Fibroblast of lung (primary cell): ENCODE results near the gene RGS14. TPM values are rescaled to one million over a fixed set of nuclear protein-coding genes. Genes with fewer than 3 reads are reported as not detected.

Source experiments
- DNase-seq, 2 donors: peaks; one replicate each; pipeline versions ENCODE4 v3.0.0 to v3.0.0-alpha.2; 2010; ENCODE audit warnings: low read depth in 2 of 2
- H2AFZ ChIP-seq: 2 replicates; pipeline ENCODE4 v1.5.1; 2012; ENCODE audit warnings: low read length, control low read depth, inconsistent platforms
- H3K27ac ChIP-seq: 2 replicates; pipeline ENCODE4 v1.5.1; 2011; ENCODE audit warnings: low read length, control low read depth; ENCODE audit not compliant: insufficient read depth
- H3K27me3 ChIP-seq: 2 replicates; pipeline ENCODE4 v1.5.1; 2011; ENCODE audit warnings: mild to moderate bottlenecking, low read length; ENCODE audit not compliant: control insufficient read depth, insufficient read depth
- H3K36me3 ChIP-seq: 2 replicates; pipeline ENCODE4 v1.5.1; 2011; ENCODE audit warnings: low read length; ENCODE audit not compliant: control insufficient read depth, insufficient read depth
- H3K4me1 ChIP-seq: 2 replicates; pipeline ENCODE4 v1.5.1; 2011; ENCODE audit warnings: low read length; ENCODE audit not compliant: control insufficient read depth, insufficient read depth; ENCODE audit errors: extremely low read depth
- H3K4me2 ChIP-seq: 2 replicates; pipeline ENCODE4 v1.5.1; 2011; ENCODE audit warnings: low read length, control low read depth; ENCODE audit not compliant: insufficient read depth; ENCODE audit errors: extremely low read depth
- H3K4me3 ChIP-seq, 4 experiments: fragments of 200-600 bp in 1 of 4; sonication (generic) in 1 of 4; replicated peaks in 1 of 4; 2 replicates each; pipeline ENCODE4 v1.5.1; 2011 to 2016; ENCODE audit warnings: low read length in 4 of 4, low read depth in 3 of 4, mild to moderate bottlenecking in 3 of 4, control low read depth in 2 of 4, inconsistent platforms in 1 of 4, mixed read lengths in 1 of 4; ENCODE audit not compliant: insufficient read depth in 1 of 4; ENCODE audit errors: control extremely low read depth in 1 of 4
- H3K79me2 ChIP-seq: 2 replicates; pipeline ENCODE4 v1.5.1; 2012; ENCODE audit warnings: mild to moderate bottlenecking, low read length, inconsistent platforms; ENCODE audit not compliant: control insufficient read depth, insufficient read depth
- H3K9ac ChIP-seq: 2 replicates; pipeline ENCODE4 v1.5.1; 2011; ENCODE audit warnings: mild to moderate bottlenecking, low read length, control low read depth; ENCODE audit not compliant: insufficient read depth
- H3K9me3 ChIP-seq: 2 replicates; pipeline ENCODE4 v1.5.1; 2012; ENCODE audit warnings: low read depth, low read length; ENCODE audit not compliant: control insufficient read depth, insufficient read depth
- H4K20me1 ChIP-seq: 2 replicates; pipeline ENCODE4 v1.5.1; 2011; ENCODE audit warnings: low read length; ENCODE audit not compliant: control insufficient read depth, insufficient read depth; ENCODE audit errors: extremely low read depth
- EZH2 ChIP-seq: IDR thresholded peaks from 2 replicates; pipeline ENCODE4 v1.5.1; 2012; ENCODE audit warnings: low read length, control low read depth, mild to moderate bottlenecking; ENCODE audit errors: missing control alignments
- polyA plus RNA-seq, 2 donors: library from polyadenylated mRNA; depleted of rRNA in 1 of 2; stranded (reverse) in 1 of 2; unstranded in 1 of 2; fragments of >200 nt; gene quantifications; 2 replicates each; pipeline ENCODE4 v1.2.1, GENCODE V29; 2011 to 2012; ENCODE audit warnings: missing spikeins in 1 of 2
- total RNA-seq: library from RNA; depleted of rRNA; stranded (reverse); fragments of >200 nt; gene quantifications from 2 replicates; pipeline ENCODE4 v1.2.1, GENCODE V29; 2014
- TF ChIP-seq, protein P1 (sequence below), 2 donors: IDR thresholded peaks in 1 of 2; conservative IDR thresholded peaks in 1 of 2; 1 replicate in 1 of 2; 2 replicates in 1 of 2; pipeline ENCODE4 v1.5.1; 2011 to 2012; ENCODE audit warnings: low read length in 2 of 2, control low read depth in 1 of 2, inconsistent platforms in 1 of 2, low read depth in 1 of 2, mild to moderate bottlenecking in 1 of 2

Gene RGS14
- total and polyA plus RNA-seq, 2 donors (not counting 1 experiment from before 2014, with no cell fraction given), result 2.5 to 4.1 TPM

DNA sequence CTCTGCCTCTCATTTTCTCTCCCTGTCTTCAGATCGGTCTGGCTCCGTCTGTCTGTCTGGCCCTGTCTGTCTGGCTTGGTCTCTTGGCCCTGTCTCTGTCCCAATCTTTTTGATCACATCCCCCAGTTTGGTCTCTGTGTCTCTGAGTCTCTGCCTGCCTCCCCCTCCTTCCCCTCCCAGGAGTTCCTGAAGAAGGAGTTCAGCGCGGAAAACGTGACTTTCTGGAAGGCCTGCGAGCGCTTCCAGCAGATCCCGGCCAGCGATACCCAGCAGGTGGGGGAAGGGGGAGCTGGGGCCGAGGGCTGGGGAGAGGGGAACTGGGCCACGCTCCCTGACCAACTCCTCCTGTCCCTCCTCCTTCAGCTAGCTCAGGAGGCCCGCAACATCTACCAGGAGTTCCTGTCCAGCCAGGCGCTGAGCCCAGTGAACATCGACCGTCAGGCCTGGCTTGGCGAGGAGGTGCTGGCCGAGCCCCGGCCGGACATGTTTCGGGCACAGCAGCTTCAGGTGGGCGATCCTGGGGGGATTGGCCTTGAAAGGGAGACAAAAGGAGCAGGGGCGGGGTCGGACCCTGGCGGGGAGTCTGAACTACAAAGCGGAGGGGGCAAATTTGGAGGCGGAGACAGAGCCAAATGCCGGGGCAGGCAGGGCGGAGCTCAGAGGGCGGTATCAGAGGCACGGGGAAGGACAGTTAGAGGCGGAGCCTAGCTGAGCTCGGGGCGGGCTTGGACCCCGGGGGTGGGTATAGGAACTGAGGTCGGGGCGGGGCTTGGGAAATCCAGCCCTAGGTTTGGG is 9.0 kb downstream of the RGS14 start:
- H3K9ac ChIP-seq, result peak overlapping the region; percentile 69
- H3K27ac ChIP-seq, result peak overlapping the region; percentile 75
- peak overlapping the region; percentile 84 for H2AFZ ChIP-seq
- peaks cover 2% of the 10 kb centered on the region for H3K27me3 ChIP-seq
- peak; percentile 73 to 75 for DNase-seq
- H4K20me1 ChIP-seq, result no peaks in the 10 kb centered on the region
- peak overlapping the region; percentile 32 to 54 (median 48) for H3K4me3 ChIP-seq
- H3K36me3 ChIP-seq, result no peaks in the 10 kb centered on the region
- H3K4me2 ChIP-seq, result peak overlapping the region; percentile 39
- TF ChIP-seq, protein P1, sequence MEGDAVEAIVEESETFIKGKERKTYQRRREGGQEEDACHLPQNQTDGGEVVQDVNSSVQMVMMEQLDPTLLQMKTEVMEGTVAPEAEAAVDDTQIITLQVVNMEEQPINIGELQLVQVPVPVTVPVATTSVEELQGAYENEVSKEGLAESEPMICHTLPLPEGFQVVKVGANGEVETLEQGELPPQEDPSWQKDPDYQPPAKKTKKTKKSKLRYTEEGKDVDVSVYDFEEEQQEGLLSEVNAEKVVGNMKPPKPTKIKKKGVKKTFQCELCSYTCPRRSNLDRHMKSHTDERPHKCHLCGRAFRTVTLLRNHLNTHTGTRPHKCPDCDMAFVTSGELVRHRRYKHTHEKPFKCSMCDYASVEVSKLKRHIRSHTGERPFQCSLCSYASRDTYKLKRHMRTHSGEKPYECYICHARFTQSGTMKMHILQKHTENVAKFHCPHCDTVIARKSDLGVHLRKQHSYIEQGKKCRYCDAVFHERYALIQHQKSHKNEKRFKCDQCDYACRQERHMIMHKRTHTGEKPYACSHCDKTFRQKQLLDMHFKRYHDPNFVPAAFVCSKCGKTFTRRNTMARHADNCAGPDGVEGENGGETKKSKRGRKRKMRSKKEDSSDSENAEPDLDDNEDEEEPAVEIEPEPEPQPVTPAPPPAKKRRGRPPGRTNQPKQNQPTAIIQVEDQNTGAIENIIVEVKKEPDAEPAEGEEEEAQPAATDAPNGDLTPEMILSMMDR (conservative IDR thresholded peaks at IDR 0.05 in 1 of 2, IDR thresholded peaks at IDR 0.05 in 1 of 2; ENCODE audit: low read depth in 1 of 2, low read length in 2 of 2), result no peak
- no peak for TF ChIP-seq EZH2
- H3K79me2 ChIP-seq, result no peaks in the 10 kb centered on the region
- peaks cover 5% of the 10 kb centered on the region for H3K4me1 ChIP-seq
- H3K9me3 ChIP-seq, result no peaks in the 10 kb centered on the region

DNA sequence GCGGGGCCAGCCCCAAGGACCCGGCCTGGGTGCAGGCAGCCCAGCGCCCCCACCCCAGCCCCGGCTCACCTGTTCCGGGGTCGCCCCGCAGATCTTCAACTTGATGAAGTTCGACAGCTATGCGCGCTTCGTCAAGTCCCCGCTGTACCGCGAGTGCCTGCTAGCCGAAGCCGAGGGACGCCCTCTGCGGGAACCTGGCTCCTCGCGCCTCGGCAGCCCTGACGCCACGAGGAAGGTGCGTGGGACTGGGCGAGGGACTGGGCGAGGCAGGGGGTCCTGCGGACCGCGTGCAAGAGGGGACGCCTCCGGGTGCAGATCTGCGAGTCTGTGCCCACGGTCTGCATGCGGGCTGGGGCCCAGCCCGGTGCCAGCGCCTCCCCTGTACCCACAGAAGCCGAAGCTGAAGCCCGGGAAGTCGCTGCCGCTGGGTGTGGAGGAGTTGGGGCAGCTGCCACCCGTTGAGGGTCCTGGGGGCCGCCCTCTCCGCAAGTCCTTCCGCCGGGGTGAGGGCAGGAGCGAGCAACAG is 9.7 kb downstream of the RGS14 start:
- no peak overlapping the region for H3K27ac ChIP-seq
- H3K9ac ChIP-seq, result peak overlapping the region; percentile 2
- no peak for TF ChIP-seq EZH2
- TF ChIP-seq, protein P1 (conservative IDR thresholded peaks at IDR 0.05 in 1 of 2, IDR thresholded peaks at IDR 0.05 in 1 of 2; ENCODE audit: low read depth in 1 of 2, low read length in 2 of 2), result peak in 1 of 2 donors; percentile 10
- H3K36me3 ChIP-seq, result no peaks in the 10 kb centered on the region
- no peaks in the 10 kb centered on the region for H3K79me2 ChIP-seq
- no peaks in the 10 kb centered on the region for H3K27me3 ChIP-seq
- peaks cover 5% of the 10 kb centered on the region for H3K4me1 ChIP-seq
- H3K4me2 ChIP-seq, result peak overlapping the region; percentile 80
- no peaks in the 10 kb centered on the region for H4K20me1 ChIP-seq
- H2AFZ ChIP-seq, result peak overlapping the region; percentile 86
- peak overlapping the region; percentile 17 to 54 (median 48) for H3K4me3 ChIP-seq
- no peak for DNase-seq
- H3K9me3 ChIP-seq, result no peaks in the 10 kb centered on the region

DNA sequence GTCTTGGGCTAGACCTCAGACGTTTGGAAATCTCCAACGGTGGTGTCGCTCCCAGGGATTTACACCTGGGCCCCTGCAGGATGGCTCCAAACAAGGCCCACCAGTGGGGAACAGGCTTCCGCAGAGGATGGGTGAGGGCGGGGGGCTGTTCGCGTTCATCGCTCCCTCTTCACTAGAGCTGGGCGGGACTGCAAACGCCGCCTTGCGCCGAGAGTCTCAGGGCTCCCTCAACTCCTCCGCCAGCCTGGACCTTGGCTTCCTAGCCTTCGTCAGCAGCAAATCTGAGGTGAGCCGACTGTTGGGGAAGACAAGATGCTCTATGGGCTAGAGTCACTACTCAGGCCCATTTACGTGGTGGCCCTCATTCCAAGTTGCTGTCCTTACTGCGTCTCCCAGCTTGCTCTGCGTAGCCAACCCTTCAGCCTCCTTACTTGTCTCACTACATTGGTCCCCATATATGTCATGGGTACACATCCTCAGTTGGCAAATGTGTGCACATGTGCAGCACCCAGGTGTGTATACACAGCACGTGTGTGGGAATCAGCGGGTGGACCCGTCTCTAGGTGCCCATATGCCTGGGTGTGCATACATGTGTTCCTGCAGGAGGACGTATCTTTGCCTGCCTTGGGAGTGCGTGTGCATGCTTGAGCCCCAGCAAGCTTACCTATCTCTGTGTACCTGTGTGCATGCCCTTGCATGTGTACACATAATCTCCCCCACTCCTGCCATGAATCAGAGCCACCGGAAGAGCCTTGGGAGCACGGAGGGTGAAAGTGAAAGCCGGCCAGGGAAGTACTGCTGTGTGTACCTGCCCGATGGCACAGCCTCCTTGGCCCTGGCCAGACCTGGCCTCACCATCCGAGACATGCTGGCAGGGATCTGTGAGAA is 10.5 kb downstream of the RGS14 start:
- peak overlapping the region in 1 of 4 experiments; percentile 53 for H3K4me3 ChIP-seq
- no peak overlapping the region for H2AFZ ChIP-seq
- TF ChIP-seq EZH2, result no peak
- TF ChIP-seq, protein P1 (conservative IDR thresholded peaks at IDR 0.05 in 1 of 2, IDR thresholded peaks at IDR 0.05 in 1 of 2; ENCODE audit: low read depth in 1 of 2, low read length in 2 of 2), result no peak
- peak overlapping the region; percentile 80 for H3K4me2 ChIP-seq
- H3K9me3 ChIP-seq, result no peaks in the 10 kb centered on the region
- H4K20me1 ChIP-seq, result no peaks in the 10 kb centered on the region
- no peak overlapping the region for H3K9ac ChIP-seq
- H3K36me3 ChIP-seq, result no peaks in the 10 kb centered on the region
- H3K4me1 ChIP-seq, result peaks cover 5% of the 10 kb centered on the region
- H3K27ac ChIP-seq, result no peak overlapping the region
- no peak for DNase-seq
- no peaks in the 10 kb centered on the region for H3K79me2 ChIP-seq
- H3K27me3 ChIP-seq, result no peaks in the 10 kb centered on the region
